ENCODE data around the gene NR6A1.

GRCh38 chr9:124593200-124593599, 177.9 kb downstream of the NR6A1 start:
- no peak for TF ChIP-seq FOXP2 (optimal IDR thresholded peaks at IDR 0.05; ENCODE audit: control extremely low read depth, extremely low read length, insufficient read depth)
- TF ChIP-seq POLR2AphosphoS5 (IDR thresholded peaks at IDR 0.05; ENCODE audit: borderline replicate concordance, low read depth, low read length), result no peak
- no peak for TF ChIP-seq EZH2 (IDR thresholded peaks at IDR 0.05)
